Superior temporal gyrus (tissue), 1 donor: ENCODE data around the gene GRM1.

Source experiments
- DNase-seq: peaks from one replicate; pipeline ENCODE4 v3.0.0-alpha.2; 2016; ENCODE audit errors: extremely low spot score

The GRM1 gene

GRCh38 chr6:146456886-146457285 is 428.0 kb downstream of the GRM1 start:
- no peak for DNase-seq

- no peak for DNase-seq
Measured at GRCh38 chr6:146460941-146461340, 432.1 kb downstream of the GRM1 start.

- DNase-seq, result no peak
Measured at GRCh38 chr6:146470091-146470770, 441.4 kb downstream of the GRM1 start.

- no peak for DNase-seq
Measured at GRCh38 chr6:146472918-146473317, 444.1 kb downstream of the GRM1 start.

- no peak for DNase-seq
Measured at GRCh38 chr6:146481527-146481926, 452.7 kb downstream of the GRM1 start.

GRCh38 chr6:146484411-146484810 is 455.5 kb downstream of the GRM1 start:
- no peak for DNase-seq
